OCI-LY7 (cell line): ENCODE results near the gene FITM1. TPM values are rescaled to one million over a fixed set of nuclear protein-coding genes. Genes with fewer than 3 reads are reported as not detected.

Source experiments
- BruUV-seq: library from RNA; stranded (reverse); fragments of 400-500 nt; replicated peaks from 2 replicates; lab custom pipeline; 2021; lab: Mats Ljungman, UMichigan
- CTCF ChIA-PET: fragments of 300-600 bp; sonication (Branson Sonifier 250); formaldehyde crosslinking; loops from one replicate; lab custom pipeline; 2022; ENCODE audit warnings: antibody characterized with exemption; ENCODE audit not compliant: unreplicated experiment; lab: Charles Lee
- POLR2A ChIA-PET: fragments of 300-600 bp; sonication (Branson Sonifier 250); formaldehyde crosslinking; loops from one replicate; lab custom pipeline; 2022; ENCODE audit warnings: antibody characterized with exemption; lab: Charles Lee
- DNase-seq: peaks from one replicate; pipeline ENCODE4 v3.0.0-alpha.2; 2015; ENCODE audit warnings: low spot score
- H2AFZ ChIP-seq: fragments of 200-600 bp; sonication (generic), shearing (Covaris generic); 2 replicates; pipeline ENCODE4 v1.6.1; 2014; ENCODE audit warnings: mild to moderate bottlenecking, antibody characterized with exemption, low read length, moderate library complexity
- H3K27ac ChIP-seq: fragments of 200-600 bp; sonication (generic); 2 replicates; pipeline ENCODE4 v1.5.1; 2014; ENCODE audit warnings: mixed run types, low read depth, mild to moderate bottlenecking, moderate library complexity, low read length, inconsistent platforms; ENCODE audit not compliant: poor library complexity, severe bottlenecking
- H3K36me3 ChIP-seq: fragments of 200-600 bp; sonication (generic); 2 replicates; pipeline ENCODE4 v1.6.1; 2014; ENCODE audit warnings: mild to moderate bottlenecking, antibody characterized with exemption, low read length, moderate library complexity, mixed read lengths; ENCODE audit not compliant: insufficient read depth
- H3K4me1 ChIP-seq: fragments of 200-600 bp; sonication (generic); 2 replicates; pipeline ENCODE4 v1.5.1; 2014; ENCODE audit warnings: mild to moderate bottlenecking, low read length; ENCODE audit not compliant: insufficient read depth, poor library complexity, severe bottlenecking
- H3K4me2 ChIP-seq: fragments of 200-600 bp; sonication (generic); 2 replicates; pipeline ENCODE4 v1.6.1; 2014; ENCODE audit warnings: mild to moderate bottlenecking, low read length
- H3K4me3 ChIP-seq: fragments of 200-600 bp; sonication (generic); 2 replicates; pipeline ENCODE4 v1.5.1; 2014; ENCODE audit warnings: mild to moderate bottlenecking, low read depth, low read length; ENCODE audit not compliant: poor library complexity, severe bottlenecking
- H3K79me2 ChIP-seq: fragments of 200-600 bp; sonication (generic); 2 replicates; pipeline ENCODE4 v1.6.1; 2016; ENCODE audit warnings: low read depth, mild to moderate bottlenecking, low read length, moderate library complexity, mixed read lengths; ENCODE audit not compliant: insufficient read depth
- H3K9me2 ChIP-seq: fragments of 200-600 bp; sonication (generic); 2 replicates; pipeline ENCODE4 v1.6.1; 2016; ENCODE audit warnings: mild to moderate bottlenecking, low read length, mixed read lengths; ENCODE audit not compliant: insufficient read depth
- H3K9me3 ChIP-seq: fragments of 200-600 bp; sonication (generic); 2 replicates; pipeline ENCODE4 v1.6.1; 2014; ENCODE audit warnings: mild to moderate bottlenecking, mixed run types, low read length, mixed read lengths
- H4K20me1 ChIP-seq: fragments of 200-600 bp; sonication (generic); 2 replicates; pipeline ENCODE4 v1.6.1; 2014; ENCODE audit warnings: mild to moderate bottlenecking, antibody characterized with exemption, low read length, moderate library complexity, mixed read lengths; ENCODE audit not compliant: insufficient read depth
- CTCF ChIP-seq: fragments of 200-600 bp; sonication (generic); conservative IDR thresholded peaks from 2 replicates; pipeline ENCODE4 v1.5.1; 2014; ENCODE audit warnings: mild to moderate bottlenecking, antibody characterized with exemption, low read length, moderate library complexity, mixed read lengths
- EZH2phosphoT487 ChIP-seq: fragments of 200-600 bp; sonication (generic); IDR thresholded peaks from 2 replicates; pipeline ENCODE4 v1.6.1; 2018; ENCODE audit warnings: low read depth, borderline replicate concordance, mild to moderate bottlenecking, mixed run types, antibody characterized with exemption, low read length, moderate library complexity, mixed read lengths
- intact Hi-C: fragments of 100-400 bp; cut with micrococcal nuclease; formaldehyde crosslinking; loops from one replicate; pipeline ENCODE4 v1.10.0; 2022; ENCODE audit not compliant: unreplicated experiment
- total RNA-seq, 2 experiments: library from RNA; depleted of rRNA in 1 of 2; stranded (reverse); fragments of >200 nt in 1 of 2; shearing (Covaris generic) in 1 of 2; gene quantifications; 2 replicates each; pipeline ENCODE4 v1.2.3, GENCODE V29; 2014 to 2022

The FITM1 gene
- total RNA-seq, 2 experiments from 2014 or later: 0.28 to 0.97 TPM

- no peak overlapping the region for H3K4me3 ChIP-seq
- POLR2A ChIA-PET: interaction anchor here (0.7 to 1.3 kb wide), 3 partner anchors 9 to 15 kb away, joined by 3 to 8 read pairs (median 3); partner anchors contain the start of genes DCAF11, NRL and PSME1
- H3K9me3 ChIP-seq: no peaks in the 10 kb centered on the region
- CTCF ChIA-PET: interaction anchor here (1.4 kb wide), 1 partner anchor 9 kb away, joined by 5 read pairs; the partner anchor contains the start of genes DCAF11 and NRL
- H3K79me2 ChIP-seq: no peaks in the 10 kb centered on the region
- no peak overlapping the region for H3K4me2 ChIP-seq
- H3K27ac ChIP-seq: no peak overlapping the region
- intact Hi-C loops: no loop called here
- no peaks in the 10 kb centered on the region for H3K9me2 ChIP-seq
- BruUV-seq: TSS peak; percentile 70
- TF ChIP-seq CTCF (no peak), EZH2phosphoT487 (no peak)
- H3K4me1 ChIP-seq: peaks cover 14% of the 10 kb centered on the region
- no peak for DNase-seq
- H4K20me1 ChIP-seq: no peaks in the 10 kb centered on the region
- H3K36me3 ChIP-seq: peaks cover 42% of the 10 kb centered on the region
- H2AFZ ChIP-seq: no peak overlapping the region
Measured at GRCh38 chr14:24123424-24124417, 6.7 kb upstream of the FITM1 start.

- no TSS peak for BruUV-seq
- Histone ChIP-seq H3K4me1 (peaks cover 14% of the 10 kb centered on the region), H3K36me3 (peaks cover 15% of the 10 kb centered on the region; the same call in 1 of the 2 replicates), H3K4me3 (no peak overlapping the region), H3K9me2 (no peaks in the 10 kb centered on the region), H3K4me2 (no peak overlapping the region), H4K20me1 (no peaks in the 10 kb centered on the region), H3K79me2 (no peaks in the 10 kb centered on the region), H3K27ac (no peak overlapping the region), H3K9me3 (no peaks in the 10 kb centered on the region), H2AFZ (no peak overlapping the region)
- ChIA-PET CTCF (no interaction called here), POLR2A (interaction anchor here (0.7 to 1.8 kb wide), 7 partner anchors 8 to 920 kb away, joined by 3 to 10 read pairs (median 3); partner anchors contain the start of genes DCAF11, NRL and PSME1)
- intact Hi-C loops: no loop called here
- TF ChIP-seq CTCF: no peak
- no peak for TF ChIP-seq EZH2phosphoT487
- no peak for DNase-seq
Measured at GRCh38 chr14:24126939-24127338, 3.5 kb upstream of the FITM1 start.
